BE2C (cell line): ENCODE data around the gene GPN2.
A peak's percentile ranks its signal among the peaks of the same experiment; 100 is the strongest.

Experiments used
- DNase-seq: peaks from one replicate; pipeline ENCODE4 v3.0.0-alpha.2; 2020
- H3K27me3 ChIP-seq: fragments of 250-450 bp; sonication (Bioruptor Pico); 2 replicates; pipeline ENCODE4 v1.5.1; 2020; ENCODE audit warnings: mild to moderate bottlenecking
- H3K36me3 ChIP-seq: fragments of 250-450 bp; sonication (Bioruptor Pico); 2 replicates; pipeline ENCODE4 v1.5.1; 2020; ENCODE audit warnings: mild to moderate bottlenecking
- H3K4me1 ChIP-seq: fragments of 250-450 bp; sonication (Bioruptor Pico); 2 replicates; pipeline ENCODE4 v1.5.1; 2020
- H3K4me3 ChIP-seq: 2 replicates; pipeline ENCODE4 v1.5.1; 2011; ENCODE audit warnings: low read depth, low read length
- H3K9me3 ChIP-seq: fragments of 250-450 bp; sonication (Bioruptor Pico); 2 replicates; pipeline ENCODE4 v1.5.1; 2020
- CTCF ChIP-seq: IDR thresholded peaks from 2 replicates; pipeline ENCODE4 v1.5.1; 2012; ENCODE audit warnings: mild to moderate bottlenecking, low read depth, low read length

GPN2 gene

GRCh38 chr1:26856604-26857469 is 33.2 kb downstream of the GPN2 start:
- Histone ChIP-seq H3K4me3 (no peak overlapping the region), H3K9me3 (no peaks in the 10 kb centered on the region), H3K36me3 (no peaks in the 10 kb centered on the region), H3K4me1 (no peaks in the 10 kb centered on the region), H3K27me3 (no peaks in the 10 kb centered on the region)
- DNase-seq = no peak
- TF ChIP-seq CTCF = no peak

GRCh38 chr1:26856181-26856580 is 33.9 kb downstream of the GPN2 start:
- no peaks in the 10 kb centered on the region; the same call in 1 of the 2 replicates for H3K36me3 ChIP-seq
- no peaks in the 10 kb centered on the region for H3K9me3 ChIP-seq
- no peaks in the 10 kb centered on the region for H3K27me3 ChIP-seq
- TF ChIP-seq CTCF = no peak
- no peak overlapping the region for H3K4me3 ChIP-seq
- DNase-seq = no peak
- no peaks in the 10 kb centered on the region for H3K4me1 ChIP-seq

GRCh38 chr1:26855636-26856035 is 34.4 kb downstream of the GPN2 start:
- no peaks in the 10 kb centered on the region for H3K9me3 ChIP-seq
- no peak overlapping the region for H3K4me3 ChIP-seq
- DNase-seq = no peak
- H3K4me1 ChIP-seq = no peaks in the 10 kb centered on the region
- no peaks in the 10 kb centered on the region for H3K27me3 ChIP-seq
- peaks cover 3% of the 10 kb centered on the region; the same call in 1 of the 2 replicates for H3K36me3 ChIP-seq
- TF ChIP-seq CTCF = no peak

- Histone ChIP-seq H3K27me3 (no peaks in the 10 kb centered on the region), H3K9me3 (no peaks in the 10 kb centered on the region), H3K4me3 (no peak overlapping the region), H3K4me1 (no peaks in the 10 kb centered on the region), H3K36me3 (peaks cover 3% of the 10 kb centered on the region; the same call in 1 of the 2 replicates)
- DNase-seq = no peak
- no peak for TF ChIP-seq CTCF
These were observed 35.2 kb downstream of the GPN2 start for GRCh38 chr1:26854906-26855305.

GRCh38 chr1:26853600-26853999 is 36.5 kb downstream of the GPN2 start:
- TF ChIP-seq CTCF = no peak
- Histone ChIP-seq H3K4me1 (no peaks in the 10 kb centered on the region), H3K9me3 (no peaks in the 10 kb centered on the region), H3K27me3 (no peaks in the 10 kb centered on the region), H3K4me3 (no peak overlapping the region), H3K36me3 (peaks cover 3% of the 10 kb centered on the region; the same call in 1 of the 2 replicates)
- no peak for DNase-seq

GRCh38 chr1:26853156-26853555 is 36.9 kb downstream of the GPN2 start:
- Histone ChIP-seq H3K4me3 (no peak overlapping the region), H3K36me3 (peaks cover 3% of the 10 kb centered on the region; the same call in 1 of the 2 replicates), H3K27me3 (no peaks in the 10 kb centered on the region), H3K4me1 (no peaks in the 10 kb centered on the region), H3K9me3 (no peaks in the 10 kb centered on the region)
- peak; percentile 79 for TF ChIP-seq CTCF
- peak; percentile 86 for DNase-seq
